Keratinocyte (primary cell): ENCODE measurements around the gene SEMA3A. TPM values are rescaled to one million over a fixed set of nuclear protein-coding genes. Genes with fewer than 3 reads are reported as not detected.
A peak's percentile ranks its signal among the peaks of the same experiment; 100 is the strongest.
"Not testable (repeated sequence)": the region's sequence is repeated elsewhere in the genome, so short reads cannot be mapped to it uniquely, and the experiment has no call there.

Experiments used
- DNase-seq: peaks from one replicate; pipeline ENCODE4 v3.0.0-alpha.2; 2011; ENCODE audit warnings: low read depth, missing footprints, low spot score
- FAIRE-seq: peaks from 2 replicates; lab custom pipeline; 2011; peaks lifted over from hg19 to GRCh38; lab: Jason Lieb, UNC
- H2AFZ ChIP-seq: 2 replicates; pipeline ENCODE4 v1.6.0; 2012; ENCODE audit warnings: low read length, control low read depth, inconsistent platforms; ENCODE audit not compliant: control insufficient read depth
- H3K27ac ChIP-seq: 2 replicates; pipeline ENCODE4 v1.5.1; 2011; ENCODE audit warnings: low read length; ENCODE audit not compliant: control insufficient read depth, insufficient read depth
- H3K27me3 ChIP-seq: 3 replicates; pipeline ENCODE4 v1.6.0; 2011; ENCODE audit warnings: low read length; ENCODE audit not compliant: control insufficient read depth, insufficient read depth; ENCODE audit errors: extremely low read depth
- H3K36me3 ChIP-seq, 2 experiments: 2 replicates in 1 of 2; 3 replicates in 1 of 2; pipeline ENCODE4 v1.5.1; 2011; ENCODE audit warnings: low read length in 2 of 2, mild to moderate bottlenecking in 1 of 2; ENCODE audit not compliant: control insufficient read depth in 2 of 2, insufficient read depth in 2 of 2; ENCODE audit errors: extremely low read depth in 1 of 2
- H3K4me1 ChIP-seq: 3 replicates; pipeline ENCODE4 v1.5.1; 2011; ENCODE audit warnings: low read length; ENCODE audit not compliant: control insufficient read depth, insufficient read depth; ENCODE audit errors: extremely low read depth
- H3K4me2 ChIP-seq: 3 replicates; pipeline ENCODE4 v1.6.0; 2011; ENCODE audit warnings: low read depth, low read length; ENCODE audit not compliant: control insufficient read depth, insufficient read depth; ENCODE audit errors: extremely low read depth
- H3K4me3 ChIP-seq, 3 experiments: fragments of 200-600 bp in 1 of 3; sonication (generic) in 1 of 3; 2 replicates in 2 of 3; 3 replicates in 1 of 3; pipeline ENCODE4 v1.5.1; 2011 to 2016; ENCODE audit warnings: low read length in 3 of 3, mild to moderate bottlenecking in 3 of 3, control low read depth in 2 of 3, inconsistent platforms in 1 of 3, low read depth in 1 of 3, mixed read lengths in 1 of 3, mixed run types in 1 of 3, moderate library complexity in 1 of 3; ENCODE audit not compliant: control insufficient read depth in 2 of 3, insufficient read depth in 2 of 3; ENCODE audit errors: extremely low read depth in 1 of 3
- H3K79me2 ChIP-seq: 2 replicates; pipeline ENCODE4 v1.6.0; 2012; ENCODE audit warnings: low read length; ENCODE audit not compliant: control insufficient read depth, insufficient read depth
- H3K9ac ChIP-seq: 3 replicates; pipeline ENCODE4 v1.6.0; 2011; ENCODE audit warnings: low read length; ENCODE audit not compliant: control insufficient read depth, insufficient read depth; ENCODE audit errors: extremely low read depth
- H3K9me1 ChIP-seq: 3 replicates; pipeline ENCODE4 v1.6.0; 2011; ENCODE audit warnings: low read length; ENCODE audit not compliant: control insufficient read depth, insufficient read depth; ENCODE audit errors: extremely low read depth
- H3K9me3 ChIP-seq: 2 replicates; pipeline ENCODE4 v1.5.1; 2012; ENCODE audit warnings: low read depth, low read length; ENCODE audit not compliant: control insufficient read depth
- H4K20me1 ChIP-seq: 3 replicates; pipeline ENCODE4 v1.6.0; 2011; ENCODE audit warnings: low read length; ENCODE audit not compliant: control insufficient read depth, insufficient read depth; ENCODE audit errors: extremely low read depth
- CTCF ChIP-seq, 3 experiments: IDR thresholded peaks in 1 of 3; conservative IDR thresholded peaks in 1 of 3; optimal IDR thresholded peaks in 1 of 3; 2 replicates in 2 of 3; 3 replicates in 1 of 3; pipeline versions ENCODE3 to v1.5.1; 2011; ENCODE audit warnings: low read length in 3 of 3, mild to moderate bottlenecking in 3 of 3, moderate library complexity in 2 of 3, control low read depth in 1 of 3, inconsistent platforms in 1 of 3; ENCODE audit not compliant: insufficient read depth in 2 of 3; ENCODE audit errors: extremely low read depth in 1 of 3
- EZH2 ChIP-seq: IDR thresholded peaks from one replicate; pipeline ENCODE4 v1.6.1; 2012; ENCODE audit warnings: inconsistent platforms, mild to moderate bottlenecking, low read length, moderate library complexity
- dilution Hi-C: fragments of 300-500 bp; cut with MboI; formaldehyde crosslinking; loops from one replicate; pipeline ENCODE4 v1.7.0; 2020; ENCODE audit warnings: low sequenced_read_pairs; ENCODE audit not compliant: extremely low pct_ligation_motif_present
- polyA plus RNA-seq, 5 experiments: library from polyadenylated mRNA; depleted of rRNA in 3 of 5; stranded (reverse) in 3 of 5; stranded (forward) in 1 of 5; unstranded in 1 of 5; fragments of >200 nt; gene quantifications; 1 replicate in 1 of 5; 2 replicates in 3 of 5; 3 replicates in 1 of 5; pipeline versions ENCODE4 v1.2.1 to v1.2.3, GENCODE V29; 2011 to 2012; ENCODE audit warnings: missing spikeins in 2 of 5, low read depth in 1 of 5, low replicate concordance in 1 of 5

The SEMA3A gene
- polyA plus RNA-seq, 1 donor (not counting 4 experiments of a cell fraction or from before 2014, with no cell fraction given): 2.1 TPM

DNA sequence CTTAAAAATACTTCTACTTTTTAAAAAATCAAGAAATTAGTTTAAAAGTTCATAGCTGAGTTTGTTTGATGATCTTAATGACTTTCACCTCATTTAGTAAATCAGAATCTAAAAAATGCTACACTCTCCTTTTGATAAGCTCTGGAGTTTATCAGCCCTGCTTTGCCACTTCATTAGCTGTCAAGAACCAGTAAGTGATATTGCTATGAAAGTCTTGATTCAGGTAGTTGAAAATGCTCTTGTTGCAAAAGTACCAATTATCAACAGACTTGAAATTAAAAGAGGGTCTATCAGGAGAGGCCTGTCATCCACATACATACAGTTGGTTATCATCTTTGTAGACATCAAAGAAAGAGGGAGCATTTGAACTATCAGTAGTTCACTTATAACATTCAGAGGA, 41.6 kb downstream of the SEMA3A start:
- no peaks in the 10 kb centered on the region for H3K36me3 ChIP-seq
- no peak overlapping the region for H3K4me3 ChIP-seq
- no peak overlapping the region for H3K9ac ChIP-seq
- no peaks in the 10 kb centered on the region for H3K27me3 ChIP-seq
- DNase-seq (no peak), FAIRE-seq (peak; percentile 62)
- dilution Hi-C loops: no loop called here
- no peaks in the 10 kb centered on the region for H3K4me1 ChIP-seq
- no peaks in the 10 kb centered on the region for H3K9me1 ChIP-seq
- TF ChIP-seq EZH2 (no peak), CTCF (optimal IDR thresholded peaks at IDR 0.05 in 1 of 3, IDR thresholded peaks at IDR 0.05 in 1 of 3, conservative IDR thresholded peaks at IDR 0.05 in 1 of 3; ENCODE audit: extremely low read depth in 1 of 3, insufficient read depth in 2 of 3, low read length in 3 of 3) (no peak)
- no peaks in the 10 kb centered on the region for H3K9me3 ChIP-seq
- no peak overlapping the region for H3K27ac ChIP-seq
- H2AFZ ChIP-seq: no peak overlapping the region
- no peaks in the 10 kb centered on the region for H3K79me2 ChIP-seq
- H4K20me1 ChIP-seq: no peaks in the 10 kb centered on the region
- H3K4me2 ChIP-seq: no peak overlapping the region

GRCh38 chr7:84150370-84150769, 44.2 kb downstream of the SEMA3A start:
- H3K27me3 ChIP-seq, H3K9me1 ChIP-seq, H4K20me1 ChIP-seq, H3K36me3 ChIP-seq, H3K9ac ChIP-seq, FAIRE-seq, H3K4me1 ChIP-seq, dilution Hi-C loops, H3K27ac ChIP-seq, DNase-seq, H3K79me2 ChIP-seq, H3K4me3 ChIP-seq, H3K4me2 ChIP-seq, H2AFZ ChIP-seq, H3K9me3 ChIP-seq: not testable (repeated sequence)

DNA sequence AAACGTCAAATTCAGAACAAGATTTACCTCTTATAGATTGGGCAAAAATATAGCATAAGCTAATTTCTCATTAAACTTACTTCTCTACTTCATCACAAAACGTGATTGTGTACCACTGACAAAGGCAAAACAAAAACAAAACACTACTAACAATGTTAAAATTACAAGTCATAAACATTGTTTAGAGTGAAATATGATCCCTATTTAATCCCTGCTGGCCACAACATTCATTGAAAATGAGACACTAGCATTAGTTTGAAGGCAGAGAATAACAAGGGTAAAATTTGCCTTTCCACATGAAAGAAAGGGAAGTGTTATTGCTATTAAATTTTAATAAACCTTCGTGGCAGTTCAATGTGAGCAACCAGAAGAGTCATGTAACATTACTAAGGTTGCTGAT, 45.0 kb downstream of the SEMA3A start:
- Histone ChIP-seq H3K9me1 (no peaks in the 10 kb centered on the region), H3K27ac (no peak overlapping the region), H3K4me1 (no peaks in the 10 kb centered on the region), H3K9me3 (no peaks in the 10 kb centered on the region), H2AFZ (no peak overlapping the region), H4K20me1 (no peaks in the 10 kb centered on the region), H3K27me3 (no peaks in the 10 kb centered on the region), H3K4me3 (no peak overlapping the region), H3K4me2 (no peak overlapping the region), H3K9ac (no peak overlapping the region), H3K36me3 (no peaks in the 10 kb centered on the region), H3K79me2 (no peaks in the 10 kb centered on the region)
- DNase-seq (no peak), FAIRE-seq (no peak)
- TF ChIP-seq EZH2 (no peak), CTCF (optimal IDR thresholded peaks at IDR 0.05 in 1 of 3, IDR thresholded peaks at IDR 0.05 in 1 of 3, conservative IDR thresholded peaks at IDR 0.05 in 1 of 3; ENCODE audit: extremely low read depth in 1 of 3, insufficient read depth in 2 of 3, low read length in 3 of 3) (no peak)
- dilution Hi-C loops: no loop called here
